Astrocyte (in vitro differentiated cells and primary cell): ENCODE results near the gene PTPRK. TPM values are rescaled to one million over a fixed set of nuclear protein-coding genes. Genes with fewer than 3 reads are reported as not detected.

Experiments
- DNase-seq: peaks from one replicate; pipeline ENCODE4 v3.0.0-alpha.2; 2010; ENCODE audit warnings: low read depth
- FAIRE-seq: peaks from 2 replicates; lab custom pipeline; 2011; peaks lifted over from hg19 to GRCh38; lab: Jason Lieb, UNC
- H2AFZ ChIP-seq: 2 replicates; pipeline ENCODE4 v1.6.0; 2012; ENCODE audit warnings: low read depth, low read length, inconsistent platforms
- H3K27ac ChIP-seq: 2 replicates; pipeline ENCODE4 v1.5.1; 2011; ENCODE audit warnings: low read depth, low read length, inconsistent platforms
- H3K27me3 ChIP-seq: 2 replicates; pipeline ENCODE4 v1.6.0; 2011; ENCODE audit warnings: low read length, inconsistent platforms; ENCODE audit not compliant: insufficient read depth
- H3K36me3 ChIP-seq: 2 replicates; pipeline ENCODE4 v1.5.1; 2011; ENCODE audit warnings: low read length, inconsistent platforms; ENCODE audit not compliant: insufficient read depth
- H3K4me1 ChIP-seq: 2 replicates; pipeline ENCODE4 v1.5.1; 2011; ENCODE audit warnings: low read length, inconsistent platforms; ENCODE audit not compliant: insufficient read depth
- H3K4me2 ChIP-seq: 2 replicates; pipeline ENCODE4 v1.6.0; 2012; ENCODE audit warnings: low read length, inconsistent platforms
- H3K4me3 ChIP-seq: 2 replicates; pipeline ENCODE4 v1.5.1; 2011; ENCODE audit warnings: low read depth, mild to moderate bottlenecking, low read length, inconsistent platforms; ENCODE audit not compliant: insufficient read depth
- H3K79me2 ChIP-seq: 2 replicates; pipeline ENCODE4 v1.6.0; 2012; ENCODE audit warnings: mild to moderate bottlenecking, low read length, inconsistent platforms; ENCODE audit not compliant: insufficient read depth
- H3K9ac ChIP-seq: 2 replicates; pipeline ENCODE4 v1.6.0; 2012; ENCODE audit warnings: mild to moderate bottlenecking, low read length, inconsistent platforms
- H3K9me3 ChIP-seq: 2 replicates; pipeline ENCODE4 v1.5.1; 2012; ENCODE audit warnings: low read depth, mild to moderate bottlenecking, low read length, inconsistent platforms; ENCODE audit not compliant: insufficient read depth
- H4K20me1 ChIP-seq: 2 replicates; pipeline ENCODE4 v1.6.0; 2012; ENCODE audit warnings: low read length, inconsistent platforms; ENCODE audit not compliant: insufficient read depth
- H3K27ac Mint-ChIP-seq: one replicate; pipeline ENCODE4 v1.8.0; 2021; ENCODE audit warnings: mild to moderate bottlenecking, mixed read lengths; ENCODE audit not compliant: unreplicated experiment
- H3K27me3 Mint-ChIP-seq: one replicate; pipeline ENCODE4 v1.8.0; 2021; ENCODE audit warnings: low read depth, mixed read lengths; ENCODE audit not compliant: unreplicated experiment
- H3K36me3 Mint-ChIP-seq: one replicate; pipeline ENCODE4 v1.8.0; 2021; ENCODE audit warnings: low read depth, mixed read lengths; ENCODE audit not compliant: unreplicated experiment
- H3K4me1 Mint-ChIP-seq: one replicate; pipeline ENCODE4 v1.8.0; 2021; ENCODE audit warnings: low read depth, mixed read lengths; ENCODE audit not compliant: unreplicated experiment
- H3K4me3 Mint-ChIP-seq: one replicate; pipeline ENCODE4 v1.8.0; 2021; ENCODE audit warnings: mild to moderate bottlenecking, moderate library complexity, mixed read lengths; ENCODE audit not compliant: unreplicated experiment
- H3K9me3 Mint-ChIP-seq: one replicate; pipeline ENCODE4 v1.8.0; 2021; ENCODE audit warnings: mild to moderate bottlenecking, mixed read lengths; ENCODE audit not compliant: unreplicated experiment
- EZH2 ChIP-seq: IDR thresholded peaks from 2 replicates; pipeline ENCODE4 v1.6.1; 2012; ENCODE audit warnings: mild to moderate bottlenecking, low read length, inconsistent platforms; ENCODE audit not compliant: insufficient read depth
- total RNA-seq: library from RNA; stranded (reverse); gene quantifications from 2 replicates; pipeline ENCODE4 v1.2.1, GENCODE V29; 2021
- TF ChIP-seq, protein P1 (sequence below): IDR thresholded peaks from 2 replicates; pipeline ENCODE4 v1.5.1; 2011; ENCODE audit warnings: low read depth, mild to moderate bottlenecking, inconsistent platforms, low read length, moderate library complexity; ENCODE audit not compliant: insufficient read depth

Gene PTPRK
- total RNA-seq, 1 donor from 2014 or later: 159 TPM

DNA sequence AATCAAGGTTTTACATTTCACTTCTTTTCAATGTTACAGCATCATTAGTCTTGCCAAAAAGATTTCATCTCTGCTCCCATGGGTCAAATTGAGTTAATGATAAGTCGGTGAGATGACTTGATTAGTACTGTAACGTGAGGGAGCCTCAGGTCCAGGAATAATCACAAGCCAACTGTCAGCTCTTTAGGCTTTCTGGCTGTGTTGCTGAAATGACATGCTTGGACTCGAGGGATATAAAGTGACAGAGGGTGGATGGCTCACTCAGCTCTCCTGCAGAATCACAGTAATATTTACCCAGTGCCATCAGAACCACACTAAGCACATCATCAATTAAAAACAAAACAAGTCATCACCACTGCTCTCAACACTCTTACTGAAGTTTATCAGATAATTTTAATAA is 423.4 kb downstream of the PTPRK start:
- Histone ChIP-seq H3K27me3 (no peaks in the 10 kb centered on the region), H3K79me2 (no peaks in the 10 kb centered on the region), H3K4me1 (no peaks in the 10 kb centered on the region), H3K9ac (no peak overlapping the region), H3K27ac (no peak overlapping the region), H3K4me3 (no peak overlapping the region), H3K36me3 (no peaks in the 10 kb centered on the region), H3K9me3 (no peaks in the 10 kb centered on the region), H3K4me2 (no peak overlapping the region), H2AFZ (no peak overlapping the region), H4K20me1 (peaks cover 9% of the 10 kb centered on the region)
- no peaks in the 10 kb centered on the region for H3K9me3 Mint-ChIP-seq
- no peak for TF ChIP-seq EZH2
- TF ChIP-seq, protein P1, sequence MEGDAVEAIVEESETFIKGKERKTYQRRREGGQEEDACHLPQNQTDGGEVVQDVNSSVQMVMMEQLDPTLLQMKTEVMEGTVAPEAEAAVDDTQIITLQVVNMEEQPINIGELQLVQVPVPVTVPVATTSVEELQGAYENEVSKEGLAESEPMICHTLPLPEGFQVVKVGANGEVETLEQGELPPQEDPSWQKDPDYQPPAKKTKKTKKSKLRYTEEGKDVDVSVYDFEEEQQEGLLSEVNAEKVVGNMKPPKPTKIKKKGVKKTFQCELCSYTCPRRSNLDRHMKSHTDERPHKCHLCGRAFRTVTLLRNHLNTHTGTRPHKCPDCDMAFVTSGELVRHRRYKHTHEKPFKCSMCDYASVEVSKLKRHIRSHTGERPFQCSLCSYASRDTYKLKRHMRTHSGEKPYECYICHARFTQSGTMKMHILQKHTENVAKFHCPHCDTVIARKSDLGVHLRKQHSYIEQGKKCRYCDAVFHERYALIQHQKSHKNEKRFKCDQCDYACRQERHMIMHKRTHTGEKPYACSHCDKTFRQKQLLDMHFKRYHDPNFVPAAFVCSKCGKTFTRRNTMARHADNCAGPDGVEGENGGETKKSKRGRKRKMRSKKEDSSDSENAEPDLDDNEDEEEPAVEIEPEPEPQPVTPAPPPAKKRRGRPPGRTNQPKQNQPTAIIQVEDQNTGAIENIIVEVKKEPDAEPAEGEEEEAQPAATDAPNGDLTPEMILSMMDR: no peak
- H3K4me1 Mint-ChIP-seq: peaks cover 10% of the 10 kb centered on the region
- no peak overlapping the region for H3K4me3 Mint-ChIP-seq
- H3K27me3 Mint-ChIP-seq: no peaks in the 10 kb centered on the region
- no peak overlapping the region for H3K27ac Mint-ChIP-seq
- no peak for DNase-seq
- FAIRE-seq: peak; percentile 17
- H3K36me3 Mint-ChIP-seq: no peaks in the 10 kb centered on the region

DNA sequence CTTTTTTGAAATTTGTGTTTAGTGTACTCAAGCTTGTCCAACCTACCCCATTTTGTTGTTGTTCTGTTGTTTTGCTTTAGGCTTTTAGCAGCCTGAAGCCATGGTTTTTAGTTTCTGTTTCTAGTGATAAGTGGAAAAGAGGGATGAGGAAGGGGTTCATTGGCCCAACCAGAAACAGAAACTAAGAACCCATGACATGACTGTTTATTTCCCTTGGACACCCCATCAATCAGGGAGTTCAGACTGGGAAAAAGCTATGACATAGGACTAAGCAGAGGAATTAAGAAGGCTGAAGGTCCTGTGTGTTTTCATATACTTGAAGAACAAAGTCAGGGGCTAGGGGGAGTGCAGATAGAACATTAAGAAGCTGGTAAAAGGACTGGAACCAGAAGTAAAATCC is 425.0 kb downstream of the PTPRK start:
- H3K9me3 Mint-ChIP-seq: no peaks in the 10 kb centered on the region
- TF ChIP-seq EZH2: no peak
- TF ChIP-seq, protein P1: no peak
- H3K9ac ChIP-seq: no peak overlapping the region
- no peak overlapping the region for H3K4me3 ChIP-seq
- no peak for DNase-seq
- H3K27me3 ChIP-seq: no peaks in the 10 kb centered on the region
- H3K4me1 Mint-ChIP-seq: peaks cover 10% of the 10 kb centered on the region
- no peak overlapping the region for H3K4me3 Mint-ChIP-seq
- H3K36me3 Mint-ChIP-seq: no peaks in the 10 kb centered on the region
- no peak overlapping the region for H3K27ac Mint-ChIP-seq
- H3K9me3 ChIP-seq: no peaks in the 10 kb centered on the region
- peaks cover 5% of the 10 kb centered on the region for H4K20me1 ChIP-seq
- no peak for FAIRE-seq
- no peaks in the 10 kb centered on the region for H3K4me1 ChIP-seq
- H3K27me3 Mint-ChIP-seq: no peaks in the 10 kb centered on the region
- H3K36me3 ChIP-seq: no peaks in the 10 kb centered on the region
- no peak overlapping the region for H3K4me2 ChIP-seq
- H2AFZ ChIP-seq: no peak overlapping the region
- no peaks in the 10 kb centered on the region for H3K79me2 ChIP-seq
- H3K27ac ChIP-seq: no peak overlapping the region

DNA sequence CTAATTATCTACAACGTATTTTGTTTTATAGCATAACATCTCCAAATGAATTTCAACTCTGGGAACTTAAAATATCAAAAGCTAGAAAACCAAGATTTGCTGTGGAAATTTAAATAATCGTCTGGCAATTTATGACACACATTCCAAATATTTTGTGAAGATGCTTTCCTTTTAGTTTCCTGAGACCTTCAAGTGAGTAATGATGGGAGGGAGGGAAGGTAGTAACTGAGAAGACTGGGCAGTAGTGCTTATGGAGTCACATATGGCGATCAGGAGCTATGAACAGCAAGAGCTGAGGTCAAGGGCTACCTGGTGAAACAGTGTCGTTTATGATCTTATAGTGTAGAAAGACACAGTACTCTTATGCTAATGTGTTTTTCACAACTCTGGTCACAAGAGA is 441.4 kb downstream of the PTPRK start:
- Histone ChIP-seq H3K4me1 (no peaks in the 10 kb centered on the region), H3K9ac (no peak overlapping the region), H3K9me3 (no peaks in the 10 kb centered on the region), H3K27ac (no peak overlapping the region), H3K27me3 (no peaks in the 10 kb centered on the region), H2AFZ (no peak overlapping the region), H3K4me3 (no peak overlapping the region), H3K79me2 (no peaks in the 10 kb centered on the region), H4K20me1 (no peaks in the 10 kb centered on the region), H3K36me3 (no peaks in the 10 kb centered on the region), H3K4me2 (peak overlapping the region; percentile 30)
- no peak overlapping the region for H3K27ac Mint-ChIP-seq
- no peaks in the 10 kb centered on the region for H3K27me3 Mint-ChIP-seq
- H3K36me3 Mint-ChIP-seq: peaks cover 4% of the 10 kb centered on the region
- H3K4me3 Mint-ChIP-seq: no peak overlapping the region
- FAIRE-seq: peak; percentile 45
- no peak for TF ChIP-seq EZH2
- TF ChIP-seq, protein P1: no peak
- peak; percentile 34 for DNase-seq
- H3K9me3 Mint-ChIP-seq: no peaks in the 10 kb centered on the region
- no peaks in the 10 kb centered on the region for H3K4me1 Mint-ChIP-seq
